ENCODE measurements around the gene MEOX2. TPM values are rescaled to one million over a fixed set of nuclear protein-coding genes. Genes with fewer than 3 reads are reported as not detected.

MEOX2 gene
- total RNA-seq, 1 experiment from 2014 or later = not detected

DNA sequence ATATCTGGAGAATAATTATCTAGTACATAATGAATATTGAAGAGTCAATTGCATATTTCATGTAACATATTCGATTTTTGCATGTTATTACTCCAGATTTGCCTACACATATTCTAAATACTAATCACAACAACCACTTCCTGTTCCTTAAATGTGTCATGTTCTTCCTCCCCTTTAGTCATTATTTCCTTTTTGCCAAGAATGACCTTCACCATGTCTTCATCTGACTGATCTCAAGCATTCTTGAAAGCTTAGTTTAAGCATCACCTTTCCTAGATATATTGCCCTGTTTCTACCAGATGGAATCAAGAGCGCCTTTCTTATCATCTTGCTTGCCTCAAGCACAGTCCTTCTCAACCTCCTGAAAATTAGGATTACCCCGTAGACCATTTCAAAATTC lies 23.5 kb upstream of the MEOX2 start:
- H2BK120ac ChIP-seq (ENCODE audit: low read depth, low read length, poor library complexity, severe bottlenecking) = no peak overlapping the region
- no peak overlapping the region for H3K56ac ChIP-seq (ENCODE audit: insufficient read length, low read depth, low read length)
- H2BK5ac ChIP-seq (ENCODE audit: insufficient read length, low read length) = no peak overlapping the region
- H3K79me2 ChIP-seq (ENCODE audit: insufficient read depth, low read length) = no peaks in the 10 kb centered on the region
- no peaks in the 10 kb centered on the region for H3K9me3 Mint-ChIP-seq
- H3K23me2 ChIP-seq (ENCODE audit: insufficient read length, low read depth, low read length, poor library complexity, severe bottlenecking) = no peaks in the 10 kb centered on the region
- no peak overlapping the region for H3K4me3 Mint-ChIP-seq
- no peak overlapping the region for H2BK20ac ChIP-seq (ENCODE audit: low read depth, low read length, poor library complexity, severe bottlenecking)
- no peak overlapping the region for H3K4ac ChIP-seq (ENCODE audit: low read depth, low read length)
- no peak overlapping the region for H4K5ac ChIP-seq (ENCODE audit: insufficient read length, low read depth, low read length)
- H4K20me1 ChIP-seq (ENCODE audit: control insufficient read depth, insufficient read depth, insufficient read length) = no peaks in the 10 kb centered on the region
- no peaks in the 10 kb centered on the region for H3K79me1 ChIP-seq (ENCODE audit: insufficient read depth, low read depth, low read length, poor library complexity, severe bottlenecking)
- H3K27me3 ChIP-seq (ENCODE audit: insufficient read depth, low read length) = no peaks in the 10 kb centered on the region
- DNase-seq = no peak
- no peak overlapping the region for H4K91ac ChIP-seq (ENCODE audit: insufficient read length, low read depth, low read length)
- no peak overlapping the region for H3K27ac Mint-ChIP-seq
- no CpG with 5 or more reads among the region's 3 CpGs for WGBS (ENCODE audit: extremely low coverage, insufficient read length, low lambda C conversion rate)
- TF ChIP-seq CTCF (conservative IDR thresholded peaks at IDR 0.05) = no peak
- no peak overlapping the region for H3K9ac ChIP-seq (ENCODE audit: extremely low read depth, insufficient read length, low read length)
- no peak overlapping the region for H3K4me2 ChIP-seq (ENCODE audit: insufficient read depth, insufficient read length, low read length)
- H3K4me1 ChIP-seq (ENCODE audit: insufficient read depth, low read length) = no peaks in the 10 kb centered on the region
- H4K8ac ChIP-seq (replicated peaks; ENCODE audit: insufficient read length, low read depth, low read length) = no peak overlapping the region
- no peaks in the 10 kb centered on the region for H3K4me1 Mint-ChIP-seq
- no peak overlapping the region for H3K23ac ChIP-seq (ENCODE audit: insufficient read length, low read depth, low read length)
- H3K18ac ChIP-seq (ENCODE audit: insufficient read length, low read depth, low read length) = no peak overlapping the region
- no peaks in the 10 kb centered on the region for H3K27me3 Mint-ChIP-seq (ENCODE audit: low read depth)
- no peak overlapping the region for H2BK15ac ChIP-seq (ENCODE audit: low read depth, low read length)
- H2AFZ ChIP-seq (ENCODE audit: low read length) = no peak overlapping the region
- H3K27ac ChIP-seq (ENCODE audit: insufficient read length, low read depth, low read length) = no peak overlapping the region
- no peaks in the 10 kb centered on the region for H3K9me3 ChIP-seq (ENCODE audit: control insufficient read depth, low read depth, low read length)
- no peak overlapping the region for H3T11ph ChIP-seq (ENCODE audit: low read length)
- no peak overlapping the region for H3K14ac ChIP-seq (ENCODE audit: insufficient read depth, low read length)
- no peak overlapping the region for H2AK5ac ChIP-seq (ENCODE audit: insufficient read length, low read length)
- no peak overlapping the region for H2BK12ac ChIP-seq (ENCODE audit: insufficient read length, low read depth, low read length)
- H3K36me3 Mint-ChIP-seq (ENCODE audit: insufficient read depth in 1 of 3, low read depth in 3 of 3) = no peaks in the 10 kb centered on the region
